Activated CD4-positive, alpha-beta T cell treated with anti-CD3 and anti-CD28 coated beads, Interleukin-10, Interleukin-2, amounts not matched to agents 100 ng/mL and 50 ng/mL, durations not matched to agents 16 hours and 8 hours (primary cell): ENCODE data around the gene DCAF7.

Source experiments
- DNase-seq: peaks from one replicate; pipeline ENCODE4 v3.0.0-alpha.2; 2020

DCAF7 gene

GRCh38 chr17:63634163-63634562, 83.9 kb downstream of the DCAF7 start:
- DNase-seq: no peak

- no peak for DNase-seq
Observed at GRCh38 chr17:63634816-63635215, 84.5 kb downstream of the DCAF7 start.

GRCh38 chr17:63635290-63635689, 85.0 kb downstream of the DCAF7 start:
- DNase-seq: no peak

GRCh38 chr17:63635787-63636186, 85.5 kb downstream of the DCAF7 start:
- no peak for DNase-seq

GRCh38 chr17:63639125-63639524, 88.8 kb downstream of the DCAF7 start:
- DNase-seq: no peak

- no peak for DNase-seq
Observed at GRCh38 chr17:63640038-63640437, 89.8 kb downstream of the DCAF7 start.

- no peak for DNase-seq
Observed at GRCh38 chr17:63641692-63642448, 91.6 kb downstream of the DCAF7 start.
